HG02885 (cell line): ENCODE measurements around the gene LZTS2.
A peak's percentile ranks its signal among the peaks of the same experiment; 100 is the strongest.

Source experiments
- ATAC-seq: cut with Tn5 transposase; IDR thresholded peaks from one replicate; pipeline ENCODE4 v1.9.1; 2021; ENCODE audit warnings: mild to moderate bottlenecking; ENCODE audit not compliant: unreplicated experiment, poor library complexity

LZTS2 gene

GRCh38 chr10:100997360-100998182, 2.0 kb upstream of the LZTS2 start:
- peak; percentile 35 for ATAC-seq

- ATAC-seq, result peak; percentile 25
Observed at GRCh38 chr10:100998183-100998990, 1.2 kb upstream of the LZTS2 start.

GRCh38 chr10:100998991-100999741, 442 bp upstream of the LZTS2 start:
- peak; percentile 59 for ATAC-seq

- ATAC-seq, result no peak
Observed at GRCh38 chr10:101000127-101000914, 713 bp downstream of the LZTS2 start.

GRCh38 chr10:101000915-101001658, 1.5 kb downstream of the LZTS2 start:
- ATAC-seq, result no peak

GRCh38 chr10:101001659-101002035, 2.0 kb downstream of the LZTS2 start:
- no peak for ATAC-seq

- no peak for ATAC-seq
Observed at GRCh38 chr10:101002456-101002855, 2.8 kb downstream of the LZTS2 start.

GRCh38 chr10:101003639-101004206, 4.1 kb downstream of the LZTS2 start:
- no peak for ATAC-seq

GRCh38 chr10:101005361-101005760, 5.8 kb downstream of the LZTS2 start:
- no peak for ATAC-seq

GRCh38 chr10:101005869-101006567, 6.4 kb downstream of the LZTS2 start:
- no peak for ATAC-seq

GRCh38 chr10:101006593-101007098, 7.0 kb downstream of the LZTS2 start:
- ATAC-seq, result no peak

GRCh38 chr10:101007099-101007711, 7.6 kb downstream of the LZTS2 start:
- ATAC-seq, result no peak

- no peak for ATAC-seq
Observed at GRCh38 chr10:101007915-101008822, 8.6 kb downstream of the LZTS2 start.

- no peak for ATAC-seq
Observed at GRCh38 chr10:101008823-101009423, 9.3 kb downstream of the LZTS2 start.

GRCh38 chr10:101010329-101010728, 10.7 kb downstream of the LZTS2 start:
- ATAC-seq, result no peak
